Stimulated activated naive CD4-positive, alpha-beta T cell treated with Interleukin-2 at 50 U/mL for 16 hours (primary cell): ENCODE results near the gene AFAP1L1.
"Not testable (repeated sequence)": the region's sequence is repeated elsewhere in the genome, so short reads cannot be mapped to it uniquely, and the experiment has no call there.

Experiments used
- DNase-seq: peaks from one replicate; lab custom pipeline; 2025; lab: John Stamatoyannopoulos, UW

Gene AFAP1L1

GRCh38 chr5:149391076-149391475, 119.4 kb downstream of the AFAP1L1 start:
- not testable (repeated sequence) for DNase-seq
